Measurements from ENCODE around the gene DCDC2C.

DCDC2C gene

GRCh38 chr2:3674066-3674845 lies 29.1 kb upstream of the DCDC2C start:
- no peak for DNase-seq

- DNase-seq, result no peak
Measured at GRCh38 chr2:3675687-3676086, 27.7 kb upstream of the DCDC2C start.

GRCh38 chr2:3677436-3677835 lies 25.9 kb upstream of the DCDC2C start:
- no peak for DNase-seq

GRCh38 chr2:3678212-3678611 lies 25.2 kb upstream of the DCDC2C start:
- no peak for DNase-seq

- DNase-seq, result no peak
Measured at GRCh38 chr2:3679180-3679579, 24.2 kb upstream of the DCDC2C start.

- DNase-seq, result no peak
Measured at GRCh38 chr2:3679616-3680393, 23.6 kb upstream of the DCDC2C start.

- DNase-seq, result no peak
Measured at GRCh38 chr2:3680548-3681345, 22.6 kb upstream of the DCDC2C start.

- DNase-seq, result no peak
Measured at GRCh38 chr2:3681625-3682024, 21.8 kb upstream of the DCDC2C start.

GRCh38 chr2:3682811-3683210 lies 20.6 kb upstream of the DCDC2C start:
- DNase-seq, result no peak

- DNase-seq, result no peak
Measured at GRCh38 chr2:3683748-3684454, 19.5 kb upstream of the DCDC2C start.

- peak; percentile 7 for DNase-seq
Measured at GRCh38 chr2:3689998-3690748, 13.2 kb upstream of the DCDC2C start.

- peak; percentile 33 for DNase-seq
Measured at GRCh38 chr2:3692375-3692774, 11.0 kb upstream of the DCDC2C start.

- no peak for DNase-seq
Measured at GRCh38 chr2:3696545-3696944, 6.8 kb upstream of the DCDC2C start.

GRCh38 chr2:3701071-3701470 lies 2.3 kb upstream of the DCDC2C start:
- DNase-seq, result no peak

GRCh38 chr2:3703757-3704355 lies 481 bp downstream of the DCDC2C start:
- DNase-seq, result no peak

GRCh38 chr2:3704692-3705091 lies 1.3 kb downstream of the DCDC2C start:
- DNase-seq, result no peak

- DNase-seq, result no peak
Measured at GRCh38 chr2:3705782-3706181, 2.4 kb downstream of the DCDC2C start.

- DNase-seq, result no peak
Measured at GRCh38 chr2:3706892-3707291, 3.5 kb downstream of the DCDC2C start.

- no peak for DNase-seq
Measured at GRCh38 chr2:3708576-3708975, 5.2 kb downstream of the DCDC2C start.

GRCh38 chr2:3709225-3709624 lies 5.8 kb downstream of the DCDC2C start:
- no peak for DNase-seq

GRCh38 chr2:3712424-3712823 lies 9.0 kb downstream of the DCDC2C start:
- DNase-seq, result no peak
